GM23338 (cell line): ENCODE data around the gene SLC25A39. TPM values are rescaled to one million over a fixed set of nuclear protein-coding genes. Genes with fewer than 3 reads are reported as not detected.

Experiments
- ATAC-seq: fragments of 200-7000 bp; cut with Tn5 transposase; 3 replicates; pipeline ENCODE4 v1.9.1; 2020
- DNase-seq: peaks from one replicate; pipeline ENCODE4 v3.0.0-alpha.2; 2015; ENCODE audit warnings: low spot score
- H2AFZ ChIP-seq: fragments of 200-600 bp; sonication (generic); 2 replicates; pipeline ENCODE4 v1.8.0; 2016; ENCODE audit warnings: antibody characterized with exemption, mild to moderate bottlenecking, moderate library complexity
- H3F3A ChIP-seq: fragments of 200-600 bp; sonication (generic); replicated peaks from 2 replicates; pipeline ENCODE4 v1.8.0; 2017; ENCODE audit warnings: antibody characterized with exemption, mixed run types, low read depth
- H3K27ac ChIP-seq: fragments of 200-600 bp; sonication (generic); 2 replicates; pipeline ENCODE4 v1.6.1; 2016; ENCODE audit warnings: low read depth
- H3K27me3 ChIP-seq: fragments of 200-600 bp; sonication (generic); 2 replicates; pipeline ENCODE4 v1.8.0; 2016; ENCODE audit warnings: mild to moderate bottlenecking, mixed run types, moderate library complexity; ENCODE audit not compliant: insufficient read depth
- H3K36me3 ChIP-seq: fragments of 200-600 bp; sonication (generic); 2 replicates; pipeline ENCODE4 v1.8.0; 2016; ENCODE audit warnings: mild to moderate bottlenecking; ENCODE audit not compliant: insufficient read depth
- H3K4me1 ChIP-seq: fragments of 200-600 bp; sonication (generic); 2 replicates; pipeline ENCODE4 v1.8.0; 2016; ENCODE audit warnings: mild to moderate bottlenecking, moderate library complexity; ENCODE audit not compliant: insufficient read depth
- H3K4me2 ChIP-seq: fragments of 200-600 bp; sonication (generic); 2 replicates; pipeline ENCODE4 v1.7.1; 2017; ENCODE audit warnings: mixed run types
- H3K4me3 ChIP-seq: fragments of 200-600 bp; sonication (generic); 2 replicates; pipeline ENCODE4 v1.6.1; 2016; ENCODE audit warnings: mixed run types
- H3K79me2 ChIP-seq: fragments of 200-600 bp; sonication (generic); replicated peaks from 2 replicates; pipeline ENCODE4 v1.8.0; 2017; ENCODE audit warnings: mild to moderate bottlenecking; ENCODE audit not compliant: insufficient read depth
- H3K9me2 ChIP-seq: fragments of 200-600 bp; sonication (generic); 2 replicates; pipeline ENCODE4 v1.8.0; 2017; ENCODE audit not compliant: insufficient read depth
- H4K20me1 ChIP-seq: fragments of 200-600 bp; sonication (generic); replicated peaks from 2 replicates; pipeline ENCODE4 v1.8.0; 2017; ENCODE audit warnings: mild to moderate bottlenecking; ENCODE audit not compliant: insufficient read depth
- H3K27ac Mint-ChIP-seq: 2 replicates; pipeline ENCODE4 v1.8.0; 2020; ENCODE audit warnings: inconsistent platforms, mild to moderate bottlenecking, moderate library complexity, mixed read lengths
- H3K27me3 Mint-ChIP-seq: 3 replicates; pipeline ENCODE4 v1.8.0; 2022; ENCODE audit warnings: low read depth, mild to moderate bottlenecking, moderate library complexity, mixed read lengths, inconsistent platforms; ENCODE audit not compliant: insufficient read depth, poor library complexity
- H3K36me3 Mint-ChIP-seq: 3 replicates; pipeline ENCODE4 v1.8.0; 2021; ENCODE audit warnings: low read depth, mild to moderate bottlenecking, inconsistent platforms, moderate library complexity, mixed read lengths
- H3K4me1 Mint-ChIP-seq: 3 replicates; pipeline ENCODE4 v1.8.0; 2020; ENCODE audit warnings: mild to moderate bottlenecking, inconsistent platforms, mixed read lengths
- H3K4me3 Mint-ChIP-seq: 3 replicates; pipeline ENCODE4 v1.8.0; 2021; ENCODE audit warnings: moderate library complexity, mild to moderate bottlenecking, inconsistent platforms, mixed read lengths
- H3K9me3 Mint-ChIP-seq: 3 replicates; pipeline ENCODE4 v1.8.0; 2020; ENCODE audit warnings: moderate library complexity, mild to moderate bottlenecking, inconsistent platforms, mixed read lengths
- CREB1 ChIP-seq: fragments of 250-450 bp; sonication (Bioruptor Pico); IDR thresholded peaks from 2 replicates; pipeline ENCODE4 v1.5.0; 2020; ENCODE audit warnings: low read depth, mild to moderate bottlenecking, moderate library complexity
- ETS1 ChIP-seq: IDR thresholded peaks from 2 replicates; pipeline ENCODE4 v1.6.1; 2016; ENCODE audit warnings: antibody characterized with exemption
- EZH2 ChIP-seq: fragments of 200-600 bp; sonication (generic); IDR thresholded peaks from one replicate; pipeline ENCODE4 v1.8.0; 2017; ENCODE audit warnings: antibody characterized with exemption, mild to moderate bottlenecking, low read depth; ENCODE audit not compliant: unreplicated experiment
- EZH2phosphoT487 ChIP-seq: fragments of 200-600 bp; sonication (generic); IDR thresholded peaks from one replicate; pipeline ENCODE4 v1.8.1; 2018; ENCODE audit warnings: antibody characterized with exemption; ENCODE audit not compliant: unreplicated experiment
- JUNB ChIP-seq: IDR thresholded peaks from one replicate; pipeline ENCODE4 v1.6.1; 2016; ENCODE audit warnings: antibody characterized with exemption; ENCODE audit not compliant: unreplicated experiment
- NANOG ChIP-seq: IDR thresholded peaks from 2 replicates; pipeline ENCODE4 v1.6.1; 2016; ENCODE audit warnings: antibody characterized with exemption, borderline replicate concordance
- POLR2AphosphoS5 ChIP-seq: IDR thresholded peaks from 2 replicates; pipeline ENCODE4 v1.6.1; 2016; ENCODE audit warnings: antibody characterized with exemption, low read depth
- REST ChIP-seq: IDR thresholded peaks from one replicate; pipeline ENCODE4 v1.6.1; 2018; ENCODE audit warnings: antibody characterized with exemption; ENCODE audit not compliant: unreplicated experiment
- STAT1 ChIP-seq: IDR thresholded peaks from one replicate; pipeline ENCODE4 v1.6.1; 2016; ENCODE audit warnings: antibody characterized with exemption; ENCODE audit not compliant: unreplicated experiment
- ZNF114 ChIP-seq: fragments of 250-450 bp; sonication (Bioruptor Pico); IDR thresholded peaks from 2 replicates; pipeline ENCODE4 v1.5.0; 2020; ENCODE audit warnings: mild to moderate bottlenecking, moderate library complexity
- ZNF331 ChIP-seq: fragments of 250-450 bp; sonication (Bioruptor Pico); IDR thresholded peaks from 2 replicates; pipeline ENCODE4 v1.5.0; 2020; ENCODE audit warnings: low read depth, mild to moderate bottlenecking, moderate library complexity
- ZNF462 ChIP-seq: fragments of 250-450 bp; sonication (Bioruptor Pico); IDR thresholded peaks from 2 replicates; pipeline ENCODE4 v1.5.0; 2020; ENCODE audit warnings: mild to moderate bottlenecking, moderate library complexity
- polyA plus RNA-seq: library from polyadenylated mRNA; unstranded; fragments of >200 nt; fragmentation: Nextera tagmentation; extraction: Ambion mirVana; gene quantifications from 2 replicates; pipeline ENCODE4 v1.2.1, GENCODE V29; 2016
- total RNA-seq: library from RNA; depleted of rRNA; stranded (reverse); fragments of >200 nt; shearing (Covaris generic); gene quantifications from 2 replicates; pipeline ENCODE4 v1.2.3, GENCODE V29; 2014
- TF ChIP-seq, protein P1 (sequence below), 2 experiments: fragments of 200-600 bp in 1 of 2; sonication (generic) in 1 of 2; conservative IDR thresholded peaks; 2 replicates each; pipeline versions ENCODE4 v1.5.1 to v1.6.1; 2016 to 2017; ENCODE audit warnings: antibody characterized with exemption in 2 of 2, low read depth in 2 of 2, mild to moderate bottlenecking in 2 of 2, moderate library complexity in 1 of 2

Gene SLC25A39
- total and polyA plus RNA-seq, 2 experiments from 2014 or later = 184 to 202 TPM

GRCh38 chr17:44360826-44361225 is 36.2 kb upstream of the SLC25A39 start:
- Histone ChIP-seq H4K20me1 (peaks cover 19% of the 10 kb centered on the region), H3K4me3 (peak overlapping the region; percentile 41; the same call in 1 of the 2 replicates), H3K27me3 (peaks cover 17% of the 10 kb centered on the region; the same call in 1 of the 2 replicates), H3K4me1 (peaks cover 26% of the 10 kb centered on the region), H3K27ac (no peak overlapping the region), H3K79me2 (no peaks in the 10 kb centered on the region), H3K4me2 (peak overlapping the region; percentile 87), H3F3A (0 out of 2 replicates have a peak, but pooled peaks cover 10% of the 10 kb centered on the region), H3K36me3 (no peaks in the 10 kb centered on the region), H2AFZ (no peak overlapping the region), H3K9me2 (no peaks in the 10 kb centered on the region)
- Mint-ChIP-seq H3K36me3 (peaks cover 4% of the 10 kb centered on the region; the same call in 2 of the 3 replicates), H3K27ac (no peak overlapping the region), H3K4me1 (peaks cover 33% of the 10 kb centered on the region), H3K9me3 (no peaks in the 10 kb centered on the region), H3K4me3 (peak overlapping the region; percentile 46), H3K27me3 (peaks cover 20% of the 10 kb centered on the region)
- TF ChIP-seq ZNF114 (CRISPR knock-in tag) (no peak), CREB1 (CRISPR knock-in tag) (no peak), EZH2 (no peak), EZH2phosphoT487 (no peak), ZNF462 (CRISPR knock-in tag) (no peak), STAT1 (no peak), NANOG (no peak), ETS1 (no peak), ZNF331 (CRISPR knock-in tag) (no peak), POLR2AphosphoS5 (no peak), JUNB (no peak), REST (no peak)
- TF ChIP-seq, protein P1, sequence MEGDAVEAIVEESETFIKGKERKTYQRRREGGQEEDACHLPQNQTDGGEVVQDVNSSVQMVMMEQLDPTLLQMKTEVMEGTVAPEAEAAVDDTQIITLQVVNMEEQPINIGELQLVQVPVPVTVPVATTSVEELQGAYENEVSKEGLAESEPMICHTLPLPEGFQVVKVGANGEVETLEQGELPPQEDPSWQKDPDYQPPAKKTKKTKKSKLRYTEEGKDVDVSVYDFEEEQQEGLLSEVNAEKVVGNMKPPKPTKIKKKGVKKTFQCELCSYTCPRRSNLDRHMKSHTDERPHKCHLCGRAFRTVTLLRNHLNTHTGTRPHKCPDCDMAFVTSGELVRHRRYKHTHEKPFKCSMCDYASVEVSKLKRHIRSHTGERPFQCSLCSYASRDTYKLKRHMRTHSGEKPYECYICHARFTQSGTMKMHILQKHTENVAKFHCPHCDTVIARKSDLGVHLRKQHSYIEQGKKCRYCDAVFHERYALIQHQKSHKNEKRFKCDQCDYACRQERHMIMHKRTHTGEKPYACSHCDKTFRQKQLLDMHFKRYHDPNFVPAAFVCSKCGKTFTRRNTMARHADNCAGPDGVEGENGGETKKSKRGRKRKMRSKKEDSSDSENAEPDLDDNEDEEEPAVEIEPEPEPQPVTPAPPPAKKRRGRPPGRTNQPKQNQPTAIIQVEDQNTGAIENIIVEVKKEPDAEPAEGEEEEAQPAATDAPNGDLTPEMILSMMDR (conservative IDR thresholded peaks at IDR 0.05; ENCODE audit: low read depth in 2 of 2) = no peak
- DNase-seq (peak; percentile 69), ATAC-seq (peak; percentile 15)
